Thyroid gland (tissue), 4 donors: ENCODE measurements around the gene ZNF469. TPM values are rescaled to one million over a fixed set of nuclear protein-coding genes. Genes with fewer than 3 reads are reported as not detected.

Experiments used
- DNase-seq, 2 donors: peaks; one replicate each; pipeline ENCODE4 v3.0.0-alpha.2; 2019
- H3K27ac ChIP-seq, 3 donors: fragments of 200-600 bp; sonication (generic); 1 replicate in 2 of 3; 2 replicates in 1 of 3; pipeline ENCODE4 v1.5.1; 2016 to 2019; ENCODE audit warnings: mild to moderate bottlenecking in 1 of 3, moderate library complexity in 1 of 3
- H3K27me3 ChIP-seq: fragments of 200-600 bp; sonication (generic); one replicate; pipeline ENCODE4 v1.5.1; 2019
- H3K36me3 ChIP-seq, 2 donors: fragments of 200-600 bp; sonication (generic); one replicate each; pipeline ENCODE4 v1.5.1; 2016 to 2019
- H3K4me1 ChIP-seq, 2 donors: fragments of 200-600 bp; sonication (generic); one replicate each; pipeline ENCODE4 v1.5.1; 2017 to 2019
- H3K4me3 ChIP-seq, 3 donors: fragments of 200-600 bp; sonication (generic); replicated peaks in 1 of 3; 1 replicate in 2 of 3; 2 replicates in 1 of 3; pipeline ENCODE4 v1.5.1; 2016; ENCODE audit warnings: mild to moderate bottlenecking in 1 of 3
- H3K9me3 ChIP-seq: fragments of 200-600 bp; sonication (generic); one replicate; pipeline ENCODE4 v1.5.1; 2017
- CTCF ChIP-seq, 6 experiments: fragments of 200-600 bp in 3 of 6; fragments of 450-650 bp in 3 of 6; sonication (generic) in 3 of 6; IDR thresholded peaks; one replicate each; pipeline ENCODE4 v1.5.1; 2016 to 2019; ENCODE audit warnings: antibody characterized with exemption in 6 of 6, mild to moderate bottlenecking in 2 of 6, inconsistent platforms in 1 of 6, moderate library complexity in 1 of 6
- POLR2A ChIP-seq, 2 donors: fragments of 450-650 bp; IDR thresholded peaks; one replicate each; pipeline ENCODE4 v1.6.1; 2017; ENCODE audit warnings: antibody characterized with exemption in 2 of 2, mild to moderate bottlenecking in 2 of 2, moderate library complexity in 1 of 2
- WGBS, 2 donors: methylation state at CpG; one replicate each; pipeline ENCODE4 v1.1.5; 2017; 5-methylcytosine and 5-hydroxymethylcytosine counted together
- intact Hi-C: fragments of 100-400 bp; cut with DNase I; formaldehyde crosslinking; loops from one replicate; pipeline ENCODE4 v1.15.1; 2023
- total RNA-seq, 4 donors: library from RNA; depleted of rRNA; stranded (reverse); fragments of >200 nt; gene quantifications; one replicate each; pipeline ENCODE4 v1.2.3, GENCODE V29; 2016

ZNF469 gene
- total RNA-seq, 4 donors from 2014 or later, result 0.22 to 0.96 (median 0.32) TPM

GRCh38 chr16:88360999-88361398, 21.8 kb upstream of the ZNF469 start:
- no peak overlapping the region for H3K27ac ChIP-seq
- H3K4me3 ChIP-seq, result no peak overlapping the region
- no peaks in the 10 kb centered on the region for H3K4me1 ChIP-seq
- DNase-seq, result no peak
- TF ChIP-seq CTCF (IDR thresholded peaks at IDR 0.05) (no peak), POLR2A (IDR thresholded peaks at IDR 0.05) (no peak)
- H3K36me3 ChIP-seq, result no peaks in the 10 kb centered on the region
- H3K27me3 ChIP-seq, result no peaks in the 10 kb centered on the region
- intact Hi-C loops, result no loop called here
- no peaks in the 10 kb centered on the region for H3K9me3 ChIP-seq
- WGBS, 2 donors, result 93% methylated on average over 2 of the region's 2 CpGs

GRCh38 chr16:88361775-88362174, 21.0 kb upstream of the ZNF469 start:
- no peak overlapping the region for H3K27ac ChIP-seq
- H3K27me3 ChIP-seq, result no peaks in the 10 kb centered on the region
- 84 to 85% methylated on average over 5 of the region's 5 CpGs for whole genome bisulfite sequencing, 2 donors
- no peaks in the 10 kb centered on the region for H3K4me1 ChIP-seq
- intact Hi-C loops, result no loop called here
- no peaks in the 10 kb centered on the region for H3K36me3 ChIP-seq
- no peak for TF ChIP-seq CTCF (IDR thresholded peaks at IDR 0.05)
- no peak for TF ChIP-seq POLR2A (IDR thresholded peaks at IDR 0.05)
- no peaks in the 10 kb centered on the region for H3K9me3 ChIP-seq
- no peak overlapping the region for H3K4me3 ChIP-seq
- DNase-seq, result no peak

GRCh38 chr16:88363239-88363891, 19.4 kb upstream of the ZNF469 start:
- no peaks in the 10 kb centered on the region for H3K9me3 ChIP-seq
- H3K27me3 ChIP-seq, result no peaks in the 10 kb centered on the region
- no peak for DNase-seq
- no peaks in the 10 kb centered on the region for H3K4me1 ChIP-seq
- no peak overlapping the region for H3K4me3 ChIP-seq
- intact Hi-C loops, result no loop called here
- H3K27ac ChIP-seq, result no peak overlapping the region
- TF ChIP-seq POLR2A (IDR thresholded peaks at IDR 0.05), result no peak
- TF ChIP-seq CTCF (IDR thresholded peaks at IDR 0.05), result no peak
- 48 to 58% methylated on average over 2 of the region's 2 CpGs for WGBS, 2 donors
- no peaks in the 10 kb centered on the region for H3K36me3 ChIP-seq

GRCh38 chr16:88365244-88365865, 17.4 kb upstream of the ZNF469 start:
- H3K4me1 ChIP-seq, result no peaks in the 10 kb centered on the region
- TF ChIP-seq POLR2A (IDR thresholded peaks at IDR 0.05) (no peak), CTCF (IDR thresholded peaks at IDR 0.05) (no peak)
- WGBS, 2 donors, result 85 to 100% methylated on average over 2 to 5 of the region's 6 CpGs
- no peak overlapping the region for H3K4me3 ChIP-seq
- intact Hi-C loops, result no loop called here
- no peak for DNase-seq
- no peak overlapping the region for H3K27ac ChIP-seq
- H3K9me3 ChIP-seq, result no peaks in the 10 kb centered on the region
- no peaks in the 10 kb centered on the region for H3K36me3 ChIP-seq
- H3K27me3 ChIP-seq, result no peaks in the 10 kb centered on the region

- intact Hi-C loops, result no loop called here
- no peaks in the 10 kb centered on the region for H3K27me3 ChIP-seq
- H3K27ac ChIP-seq, result no peak overlapping the region
- H3K9me3 ChIP-seq, result no peaks in the 10 kb centered on the region
- no peaks in the 10 kb centered on the region for H3K4me1 ChIP-seq
- no peak overlapping the region for H3K4me3 ChIP-seq
- 78 to 81% methylated on average over 4 of the region's 4 CpGs for WGBS, 2 donors
- DNase-seq, result no peak
- TF ChIP-seq POLR2A (IDR thresholded peaks at IDR 0.05) (no peak), CTCF (IDR thresholded peaks at IDR 0.05) (no peak)
- no peaks in the 10 kb centered on the region for H3K36me3 ChIP-seq
Measured at GRCh38 chr16:88366032-88366703, 16.6 kb upstream of the ZNF469 start.
